ENCODE data around the gene KIAA0753. TPM values are rescaled to one million over a fixed set of nuclear protein-coding genes. Genes with fewer than 3 reads are reported as not detected.
A peak's percentile ranks its signal among the peaks of the same experiment; 100 is the strongest.

The KIAA0753 gene
- polyA plus RNA-seq, 1 donor (not counting 4 experiments of a cell fraction or from before 2014, with no cell fraction given): 11.6 TPM

- peaks cover 41% of the 10 kb centered on the region for H3K4me1 ChIP-seq (ENCODE audit: control insufficient read depth, extremely low read depth, insufficient read depth, low read length)
- H3K9me3 ChIP-seq (ENCODE audit: control insufficient read depth, low read depth, low read length): no peaks in the 10 kb centered on the region
- H3K36me3 ChIP-seq (ENCODE audit: control insufficient read depth in 2 of 2, extremely low read depth in 1 of 2, insufficient read depth in 2 of 2, low read length in 2 of 2): no peaks in the 10 kb centered on the region
- H3K4me3 ChIP-seq (ENCODE audit: control insufficient read depth in 2 of 3, extremely low read depth in 1 of 3, insufficient read depth in 2 of 3, low read depth in 1 of 3, low read length in 3 of 3): no peak overlapping the region
- TF ChIP-seq CTCF (optimal IDR thresholded peaks at IDR 0.05 in 1 of 3, IDR thresholded peaks at IDR 0.05 in 1 of 3, conservative IDR thresholded peaks at IDR 0.05 in 1 of 3; ENCODE audit: extremely low read depth in 1 of 3, insufficient read depth in 2 of 3, low read length in 3 of 3) (no peak), EZH2 (IDR thresholded peaks at IDR 0.05; ENCODE audit: low read length) (no peak)
- no peak overlapping the region for H3K4me2 ChIP-seq (ENCODE audit: control insufficient read depth, extremely low read depth, insufficient read depth, low read depth, low read length)
- no peak for DNase-seq (ENCODE audit: low read depth, low spot score)
- no peaks in the 10 kb centered on the region for H4K20me1 ChIP-seq (ENCODE audit: control insufficient read depth, extremely low read depth, insufficient read depth, low read length)
- H3K9me1 ChIP-seq (ENCODE audit: control insufficient read depth, extremely low read depth, insufficient read depth, low read length): no peaks in the 10 kb centered on the region
- H3K27ac ChIP-seq (ENCODE audit: control insufficient read depth, insufficient read depth, low read length): no peak overlapping the region
- no peak overlapping the region for H3K9ac ChIP-seq (ENCODE audit: control insufficient read depth, extremely low read depth, insufficient read depth, low read length)
- no peaks in the 10 kb centered on the region for H3K27me3 ChIP-seq (ENCODE audit: control insufficient read depth, extremely low read depth, insufficient read depth, low read length)
- no peaks in the 10 kb centered on the region for H3K79me2 ChIP-seq (ENCODE audit: control insufficient read depth, insufficient read depth, low read length)
- H2AFZ ChIP-seq (ENCODE audit: control insufficient read depth, low read length): no peak overlapping the region
- no peak for FAIRE-seq
- dilution Hi-C loops (cut with MboI; ENCODE audit: extremely low pct_ligation_motif_present, low sequenced_read_pairs): no loop called here
Observed at GRCh38 chr17:6667516-6667915, 27.0 kb upstream of the KIAA0753 start.

- H3K27ac ChIP-seq (ENCODE audit: control insufficient read depth, insufficient read depth, low read length): peak overlapping the region; percentile 74
- H3K36me3 ChIP-seq (ENCODE audit: control insufficient read depth in 2 of 2, extremely low read depth in 1 of 2, insufficient read depth in 2 of 2, low read length in 2 of 2): no peaks in the 10 kb centered on the region
- peak overlapping the region; percentile 67 for H2AFZ ChIP-seq (ENCODE audit: control insufficient read depth, low read length)
- no peaks in the 10 kb centered on the region for H4K20me1 ChIP-seq (ENCODE audit: control insufficient read depth, extremely low read depth, insufficient read depth, low read length)
- no peak overlapping the region for H3K4me3 ChIP-seq (ENCODE audit: control insufficient read depth in 2 of 3, extremely low read depth in 1 of 3, insufficient read depth in 2 of 3, low read depth in 1 of 3, low read length in 3 of 3)
- H3K4me1 ChIP-seq (ENCODE audit: control insufficient read depth, extremely low read depth, insufficient read depth, low read length): peaks cover 40% of the 10 kb centered on the region
- H3K9me1 ChIP-seq (ENCODE audit: control insufficient read depth, extremely low read depth, insufficient read depth, low read length): no peaks in the 10 kb centered on the region
- peak overlapping the region; percentile 48 for H3K9ac ChIP-seq (ENCODE audit: control insufficient read depth, extremely low read depth, insufficient read depth, low read length)
- peak overlapping the region; percentile 63 for H3K4me2 ChIP-seq (ENCODE audit: control insufficient read depth, extremely low read depth, insufficient read depth, low read depth, low read length)
- H3K79me2 ChIP-seq (ENCODE audit: control insufficient read depth, insufficient read depth, low read length): no peaks in the 10 kb centered on the region
- dilution Hi-C loops (cut with MboI; ENCODE audit: extremely low pct_ligation_motif_present, low sequenced_read_pairs): no loop called here
- H3K27me3 ChIP-seq (ENCODE audit: control insufficient read depth, extremely low read depth, insufficient read depth, low read length): no peaks in the 10 kb centered on the region
- TF ChIP-seq EZH2 (IDR thresholded peaks at IDR 0.05; ENCODE audit: low read length) (no peak), CTCF (optimal IDR thresholded peaks at IDR 0.05 in 1 of 3, IDR thresholded peaks at IDR 0.05 in 1 of 3, conservative IDR thresholded peaks at IDR 0.05 in 1 of 3; ENCODE audit: extremely low read depth in 1 of 3, insufficient read depth in 2 of 3, low read length in 3 of 3) (no peak)
- FAIRE-seq (peak; percentile 94), DNase-seq (ENCODE audit: low read depth, low spot score) (peak; percentile 90)
- H3K9me3 ChIP-seq (ENCODE audit: control insufficient read depth, low read depth, low read length): no peaks in the 10 kb centered on the region
Observed at GRCh38 chr17:6666557-6666956, 26.0 kb upstream of the KIAA0753 start.
